SKM-1 (cell line): ENCODE data around the gene TIMM17B.

Experiments used
- DNase-seq: peaks from one replicate; lab custom pipeline; 2025; ENCODE audit not compliant: unreplicated experiment; lab: John Stamatoyannopoulos, UW

The TIMM17B gene

DNA sequence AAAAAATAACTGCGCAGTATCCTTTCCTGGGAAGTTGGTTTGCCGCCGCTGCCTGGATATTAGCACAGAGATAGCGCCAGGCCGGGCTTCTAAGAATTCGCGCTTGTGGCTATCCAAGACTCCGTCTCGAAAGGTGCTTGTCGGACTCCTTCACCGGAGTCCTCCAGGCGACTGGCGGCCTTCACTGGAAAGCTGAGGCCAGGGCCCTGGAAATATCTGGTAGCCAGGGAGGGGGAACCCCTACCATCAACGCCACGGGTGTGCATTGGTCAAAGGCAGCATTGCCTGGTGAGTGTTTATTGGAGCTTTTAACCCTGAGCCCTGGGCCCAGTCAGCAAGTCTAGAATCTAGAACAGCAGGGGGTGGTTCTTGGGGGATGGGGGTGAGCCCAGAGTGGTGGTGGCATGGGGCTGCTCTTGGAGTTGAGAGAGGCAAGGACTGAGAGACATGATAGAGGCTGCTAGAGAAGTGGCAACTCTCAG lies 21.8 kb upstream of the TIMM17B start:
- DNase-seq: no peak

DNA sequence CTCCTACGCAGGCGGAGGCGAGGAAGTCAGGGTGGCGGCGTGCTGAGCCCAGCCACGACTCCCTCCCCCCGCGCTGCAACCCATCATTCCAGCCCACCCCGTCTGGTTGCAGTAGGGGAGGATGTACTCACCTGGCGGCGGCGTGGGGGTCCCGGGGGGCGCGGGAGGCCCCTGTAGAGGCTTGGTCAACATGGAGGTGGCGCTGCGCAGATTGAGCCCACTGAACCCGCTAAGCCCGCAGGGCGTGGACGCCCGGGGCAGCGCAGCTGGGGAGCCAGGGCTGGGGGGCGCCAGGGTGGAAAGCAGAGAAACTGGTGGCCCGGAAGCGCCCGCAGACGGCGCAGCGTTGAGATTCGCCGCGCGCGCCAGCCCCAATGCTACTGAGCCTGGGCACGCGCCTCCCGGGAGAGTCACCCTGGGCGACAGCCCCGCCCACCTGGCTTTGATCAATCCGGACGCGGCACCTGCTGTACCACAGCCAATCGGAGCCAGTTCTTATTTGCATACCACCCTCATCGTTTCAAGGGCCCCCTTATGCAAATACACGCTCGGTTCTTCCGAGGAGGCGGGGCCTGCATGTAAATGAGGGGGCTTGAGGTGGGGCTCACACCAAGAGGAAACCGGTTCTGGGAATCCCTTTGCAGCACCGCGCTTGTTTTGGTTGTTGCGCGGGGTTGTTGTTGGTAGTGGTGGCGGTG lies 21.2 kb upstream of the TIMM17B start, which contains the start of gene PIM2:
Gene PIM2, minus strand, starts transcription at position 382 of the 698 bp plus-strand sequence. Its CDS starts 190 bp downstream, at position 192.
- DNase-seq: peak; percentile 69

GRCh38 chrX:48918301-48918642 lies 20.7 kb upstream of the TIMM17B start:
- DNase-seq: no peak

DNA sequence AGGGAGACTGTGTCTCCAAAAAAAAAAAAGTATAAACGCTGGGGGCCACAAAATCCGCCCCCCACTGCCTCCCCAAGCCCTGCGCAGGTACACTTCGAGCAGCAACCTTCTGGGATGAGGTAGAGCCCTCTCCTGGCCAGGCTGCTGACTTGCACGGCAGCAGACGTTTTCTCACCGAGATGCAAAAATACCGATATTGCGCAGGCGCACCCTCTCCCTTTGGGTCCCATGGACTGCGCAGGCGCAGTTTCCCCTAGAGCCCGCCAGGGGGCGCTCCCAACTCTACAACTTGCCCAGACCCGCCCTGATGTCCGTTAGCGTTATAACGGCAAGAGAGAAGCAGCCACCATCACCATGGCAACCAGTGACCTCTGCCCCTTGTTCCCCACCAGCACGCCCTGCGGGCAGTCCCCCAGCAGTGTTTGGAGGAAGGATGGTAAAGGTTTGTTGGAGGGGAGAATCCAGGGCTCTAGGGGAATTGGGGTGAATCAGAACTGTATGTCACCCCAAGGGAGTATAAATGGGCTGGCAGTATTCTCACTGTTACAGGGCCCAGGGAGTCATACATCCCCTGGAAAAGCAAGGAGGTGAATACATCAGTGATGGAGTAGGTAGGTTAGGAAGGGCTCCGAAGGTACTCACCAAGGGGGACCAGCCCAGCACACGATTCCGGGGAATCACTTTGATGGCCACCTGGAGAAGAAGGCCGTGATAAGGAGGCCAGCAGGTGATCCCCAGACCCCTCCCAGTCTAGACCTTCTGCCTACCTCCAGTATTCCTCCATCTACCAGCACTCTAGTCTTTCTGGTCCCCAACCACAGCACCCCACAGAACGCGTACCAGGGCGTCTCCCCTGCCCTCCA lies 19.8 kb upstream of the TIMM17B start:
- DNase-seq: peak; percentile 46

DNA sequence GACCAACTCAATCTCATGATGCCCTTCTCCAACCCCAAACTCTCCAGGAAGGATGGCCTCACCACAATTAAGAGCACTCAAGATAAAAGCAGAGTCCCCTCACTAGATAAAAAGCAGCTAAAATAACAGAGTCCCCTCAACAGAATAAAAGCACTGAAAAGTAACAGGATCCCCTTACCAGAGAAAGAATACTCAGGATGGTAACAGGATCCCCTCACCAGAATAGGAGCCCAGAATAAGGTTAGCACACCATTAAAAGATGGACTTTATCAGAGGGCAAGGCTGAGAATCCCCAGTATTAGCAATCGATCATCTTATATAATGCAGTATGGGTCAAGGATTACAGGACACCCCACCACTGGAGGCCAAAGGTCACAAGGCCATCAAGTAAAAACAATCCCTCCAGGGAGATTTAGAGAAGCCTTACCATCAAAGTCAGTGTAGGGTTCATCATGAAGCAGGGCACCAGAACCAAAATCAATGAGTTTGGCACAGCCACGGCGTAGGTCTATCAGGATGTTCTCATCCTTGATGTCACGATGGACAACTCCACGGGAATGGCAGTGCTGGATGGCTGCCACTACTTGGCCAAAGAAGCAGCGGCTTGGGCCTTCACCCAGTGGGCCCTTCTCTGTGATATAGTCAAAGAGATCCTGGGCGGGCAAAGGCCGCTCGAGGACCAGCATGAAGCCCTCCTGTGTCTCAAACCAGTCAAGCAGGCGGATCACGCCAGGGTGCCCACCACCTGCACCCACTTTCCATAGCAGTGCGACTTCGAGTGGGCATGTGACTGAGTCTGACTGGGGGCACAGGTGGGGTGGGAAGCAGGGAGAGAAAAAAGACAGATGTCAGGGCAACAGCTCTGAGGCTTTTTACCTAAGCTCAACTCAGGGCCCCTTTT lies 17.3 kb upstream of the TIMM17B start:
- DNase-seq: no peak

GRCh38 chrX:48913605-48914366 lies 16.2 kb upstream of the TIMM17B start:
- DNase-seq: no peak

GRCh38 chrX:48911412-48912182 lies 14.0 kb upstream of the TIMM17B start, which contains the start of gene SLC35A2:
SLC35A2 (minus strand) TSS chrX:48911646; CDS start chrX:48911636, 10 bp downstream.
- peak; percentile 13 for DNase-seq

DNA sequence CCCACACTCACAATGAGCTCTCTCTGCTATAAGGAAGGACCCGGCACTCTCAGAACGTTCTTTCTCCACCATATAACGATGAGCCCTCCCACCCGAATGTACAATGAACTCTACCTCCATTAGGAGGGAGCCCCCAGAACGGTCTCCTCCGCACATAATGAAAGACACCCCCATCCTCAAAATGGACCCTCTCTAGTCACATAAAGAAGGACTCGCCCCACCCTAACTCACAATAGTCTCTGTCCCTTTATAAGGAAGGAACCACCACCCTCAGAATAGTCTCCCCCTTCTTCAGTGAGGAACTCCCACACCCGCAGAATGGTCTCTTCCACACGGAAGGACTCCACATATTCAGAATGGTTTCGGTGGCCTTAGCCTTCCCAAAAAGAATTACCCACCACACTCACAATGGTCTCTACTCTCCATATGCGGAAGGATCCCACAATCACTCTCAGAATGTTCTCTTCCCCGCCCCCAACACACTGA lies 13.4 kb upstream of the TIMM17B start:
- no peak for DNase-seq

GRCh38 chrX:48909703-48910294 lies 12.2 kb upstream of the TIMM17B start:
- no peak for DNase-seq

DNA sequence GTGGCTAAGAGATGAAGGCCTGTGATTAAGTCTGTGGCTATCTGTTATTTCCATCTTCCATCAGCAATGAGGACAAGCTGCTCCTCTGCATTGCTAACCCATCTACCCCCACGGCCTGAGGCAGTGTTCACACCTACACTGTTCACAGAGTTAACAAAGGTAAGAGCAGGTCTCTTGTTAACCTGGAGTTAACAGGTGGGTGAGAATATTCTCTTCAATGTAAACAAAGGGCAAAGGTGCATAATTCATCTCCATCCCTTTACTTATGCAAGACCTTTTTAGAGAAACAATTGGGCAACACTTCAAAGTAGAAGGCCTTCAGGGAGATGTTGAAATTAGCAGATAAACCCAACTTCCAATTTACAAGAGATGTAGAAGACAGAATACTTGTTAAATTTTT lies 11.0 kb upstream of the TIMM17B start:
- DNase-seq: no peak

DNA sequence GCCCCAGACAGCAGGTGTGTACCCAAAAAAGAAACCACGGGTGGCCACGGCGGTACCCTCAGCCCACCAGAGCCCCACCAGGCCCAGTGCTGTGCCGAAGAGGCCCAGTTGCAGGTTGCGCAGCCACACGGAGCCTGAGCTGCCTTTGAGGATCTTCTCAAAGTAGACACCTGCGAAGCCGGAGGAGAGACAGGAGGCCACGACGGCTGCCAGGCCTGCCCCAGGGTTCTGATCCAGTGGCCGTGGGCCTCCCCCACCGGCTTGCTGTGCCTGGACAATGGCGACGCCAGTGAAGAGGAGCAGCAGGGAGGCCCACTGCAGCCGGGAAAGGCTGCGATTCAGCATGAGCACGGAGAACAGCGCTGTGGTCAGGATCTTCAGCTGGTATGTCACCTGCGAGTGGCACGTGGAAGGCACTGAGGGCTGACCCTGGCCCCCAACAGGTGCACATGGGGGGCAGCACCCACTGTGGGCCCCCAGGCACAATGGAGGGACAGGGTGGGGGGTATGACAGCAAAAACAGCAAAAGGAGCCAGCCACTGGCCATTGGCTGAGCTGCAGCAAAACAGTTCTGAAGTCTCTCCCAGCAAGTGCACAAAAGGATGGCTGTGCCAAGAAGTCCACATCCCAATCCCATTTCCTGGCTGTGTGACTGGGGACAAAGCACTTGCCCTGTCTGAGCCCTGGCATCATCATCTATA lies 7.7 kb upstream of the TIMM17B start:
- DNase-seq: no peak

DNA sequence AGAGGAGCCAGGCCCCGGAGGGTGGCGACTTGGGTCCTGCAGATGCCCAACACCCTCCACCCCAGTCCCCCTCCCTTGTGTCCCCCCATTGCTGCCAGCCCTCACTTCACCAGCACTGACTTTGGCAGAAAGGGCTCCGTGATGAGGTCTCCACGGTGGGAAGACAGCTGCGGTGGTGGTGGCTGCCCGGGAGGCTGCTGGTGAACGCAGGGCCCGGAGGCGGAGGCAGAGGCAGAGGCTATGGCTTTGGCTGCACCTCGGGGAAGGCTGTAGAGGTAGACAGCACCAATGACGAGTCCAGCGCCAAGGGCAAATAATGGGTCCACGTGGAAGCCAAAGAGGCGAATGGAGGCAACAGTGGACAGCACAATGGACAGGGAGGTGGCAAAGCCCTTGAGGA lies 7.1 kb upstream of the TIMM17B start:
- DNase-seq: no peak

DNA sequence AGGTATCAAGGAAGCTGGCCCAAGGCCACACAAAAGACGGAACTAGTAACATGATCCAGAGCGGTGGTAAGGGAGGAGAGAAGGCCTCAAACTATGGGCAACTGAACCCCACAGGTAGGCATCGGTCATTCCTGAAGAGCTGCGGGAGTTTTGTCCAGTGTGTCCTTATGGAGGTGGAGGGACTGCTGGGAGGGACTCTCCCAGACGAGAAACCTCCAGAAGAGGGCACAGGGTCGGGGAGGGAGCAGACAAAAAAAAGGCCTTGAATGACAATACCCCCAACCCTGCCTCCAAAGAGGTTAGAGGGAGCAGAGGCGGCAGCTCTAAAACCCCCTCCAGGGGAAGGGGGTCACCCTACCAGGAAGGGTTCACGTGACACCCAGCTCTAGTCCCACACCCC lies 6.6 kb upstream of the TIMM17B start:
- no peak for DNase-seq

GRCh38 chrX:48903290-48903689 lies 5.7 kb upstream of the TIMM17B start:
- no peak for DNase-seq

- no peak for DNase-seq
Measured at GRCh38 chrX:48902776-48903175, 5.2 kb upstream of the TIMM17B start.

GRCh38 chrX:48902135-48902534 lies 4.6 kb upstream of the TIMM17B start:
- DNase-seq: no peak

DNA sequence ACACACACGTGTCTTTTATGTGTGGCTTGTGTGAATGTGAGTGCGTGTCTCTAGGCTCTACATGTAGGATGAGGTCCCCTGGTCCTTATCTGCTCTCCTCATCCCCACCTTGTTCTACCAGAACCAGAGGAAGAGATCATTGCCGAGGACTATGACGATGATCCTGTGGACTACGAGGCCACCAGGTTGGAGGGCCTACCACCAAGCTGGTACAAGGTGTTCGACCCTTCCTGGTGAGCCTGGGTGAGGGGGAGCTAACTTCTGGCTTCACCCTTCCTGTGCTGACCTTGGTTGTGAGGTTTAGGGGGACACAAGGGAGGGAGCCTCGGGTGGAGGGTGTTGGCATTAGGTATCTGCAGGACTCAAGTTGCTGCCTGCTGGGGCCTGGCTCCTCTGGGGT lies 3.5 kb upstream of the TIMM17B start:
- no peak for DNase-seq

DNA sequence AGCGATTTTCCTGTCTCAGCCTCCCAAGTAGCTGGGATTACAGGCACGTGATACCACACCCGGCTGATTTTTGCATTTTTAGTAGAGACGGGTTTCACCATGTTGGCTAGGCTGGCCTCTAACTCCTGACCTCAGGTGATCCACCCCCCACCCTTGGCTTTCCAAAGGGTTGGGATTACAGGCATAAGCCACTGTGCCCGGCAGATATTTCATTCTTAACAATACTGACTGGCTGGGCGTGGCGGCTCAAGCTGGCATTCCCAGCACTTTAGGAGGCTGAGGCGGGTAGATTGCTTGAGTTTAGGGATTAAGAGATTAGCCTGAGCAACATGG lies 1.5 kb upstream of the TIMM17B start:
- DNase-seq: no peak
